NCI-H2107 treated with DMSO at 0.1 percent for 48 hours (cell line): ENCODE results near the gene STAT3.
"Not testable (repeated sequence)": the region's sequence is repeated elsewhere in the genome, so short reads cannot be mapped to it uniquely, and the experiment has no call there.

Experiments
- DNase-seq: peaks from one replicate; lab custom pipeline; 2025; ENCODE audit not compliant: unreplicated experiment; lab: John Stamatoyannopoulos, UW

The STAT3 gene

DNA sequence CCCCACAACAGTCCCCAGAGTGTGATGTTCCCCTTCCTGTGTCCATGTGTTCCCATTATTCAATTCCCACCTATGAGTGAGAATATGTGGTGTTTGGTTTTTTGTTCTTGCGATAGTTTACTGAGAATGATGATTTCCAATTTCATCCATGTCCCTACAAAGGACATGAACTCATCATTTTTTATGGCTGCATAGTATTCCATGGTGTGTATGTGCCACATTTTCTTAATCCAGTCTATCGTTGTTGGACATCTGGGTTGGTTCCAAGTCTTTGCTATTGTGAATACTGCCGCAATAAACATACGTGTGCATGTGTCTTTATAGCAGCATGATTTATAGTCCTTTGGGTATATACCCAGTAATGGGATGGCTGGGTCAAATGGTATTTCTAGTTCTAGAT is 123.9 kb downstream of the STAT3 start:
- DNase-seq: not testable (repeated sequence)
